OCI-M1 (cell line): Measurements from ENCODE around the gene DDX17.

Experiments
- DNase-seq: peaks from one replicate; lab custom pipeline; 2025; lab: John Stamatoyannopoulos, UW

DDX17 gene

GRCh38 chr22:38506118-38506962 is at the start of gene DDX17:
TSS of gene DDX17 (minus strand) at chr22:38506311.
- DNase-seq: peak; percentile 98

DNA sequence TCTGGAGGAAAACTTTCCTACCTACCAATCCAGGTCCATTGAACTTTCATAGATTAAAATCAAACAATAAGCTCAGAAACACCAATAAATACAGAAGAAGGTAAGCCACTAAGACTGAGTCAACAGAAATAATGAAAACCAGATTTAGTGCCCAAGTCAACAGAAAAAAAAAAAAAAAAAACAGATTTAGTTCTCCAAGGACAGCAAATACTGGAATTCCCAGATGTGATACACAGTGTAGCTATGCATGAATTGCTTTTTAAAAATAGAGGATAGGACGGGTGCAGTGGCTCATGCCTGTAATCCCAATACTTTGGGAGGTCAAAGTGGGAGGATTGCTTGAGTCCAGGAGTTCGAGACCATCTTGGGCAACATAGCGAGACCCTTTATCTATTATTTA is 48.2 kb upstream of the DDX17 start:
- DNase-seq: no peak

DNA sequence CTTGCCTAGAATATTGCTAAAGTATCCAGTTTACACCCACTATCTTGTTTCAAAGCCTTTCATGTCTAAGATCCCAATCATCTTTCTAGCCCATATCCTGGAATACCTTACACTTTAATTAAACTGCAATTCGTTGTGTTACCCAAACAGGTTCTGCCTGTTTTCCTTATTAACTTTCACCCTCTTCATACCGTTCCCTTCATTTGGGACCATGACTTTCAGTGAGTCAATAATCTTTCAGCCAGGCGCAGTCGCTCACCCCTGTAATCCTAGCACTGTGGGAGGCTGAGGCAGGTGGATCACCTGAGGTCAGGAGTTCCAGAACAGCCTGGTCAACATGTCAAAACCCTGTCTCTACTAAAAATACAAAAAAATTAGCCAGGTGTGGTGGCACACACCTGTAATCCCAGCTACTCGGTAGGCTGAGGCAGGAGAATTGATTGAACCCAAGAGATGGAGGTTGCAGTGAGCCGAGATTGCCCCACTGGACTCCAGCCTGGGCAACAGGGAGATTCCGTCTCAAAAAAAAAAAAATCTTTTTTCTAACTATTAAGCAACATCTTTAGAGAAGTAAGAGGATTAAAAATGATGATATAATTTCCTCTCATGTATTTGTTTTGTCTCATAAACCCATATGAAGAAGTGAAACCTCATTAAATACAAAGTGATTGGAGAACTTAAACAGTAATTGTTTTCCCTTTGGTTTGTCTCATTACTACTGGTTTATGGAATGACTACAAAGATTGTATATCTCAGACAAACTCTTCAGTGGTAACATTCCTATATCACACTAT is 43.2 kb upstream of the DDX17 start:
- no peak for DNase-seq

DNA sequence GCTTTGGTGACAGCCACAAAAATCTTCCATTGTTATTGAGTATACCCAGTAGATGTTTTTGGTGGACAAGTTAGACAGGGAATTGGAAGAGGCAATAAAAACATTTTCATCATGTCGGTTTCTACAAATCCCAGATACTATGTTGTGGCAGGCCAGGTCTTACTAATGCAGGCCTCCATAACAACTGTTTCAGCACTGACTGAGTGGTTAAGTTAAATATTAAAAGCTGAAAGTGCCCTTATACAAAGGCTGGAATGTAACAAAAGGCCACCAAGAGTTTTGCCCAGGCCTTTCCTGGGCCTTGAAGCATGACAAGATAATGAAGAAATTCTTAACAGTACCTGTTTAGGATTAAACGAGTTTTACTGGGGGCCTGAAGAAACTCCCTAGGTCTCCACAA is 34.6 kb upstream of the DDX17 start:
- no peak for DNase-seq

DNA sequence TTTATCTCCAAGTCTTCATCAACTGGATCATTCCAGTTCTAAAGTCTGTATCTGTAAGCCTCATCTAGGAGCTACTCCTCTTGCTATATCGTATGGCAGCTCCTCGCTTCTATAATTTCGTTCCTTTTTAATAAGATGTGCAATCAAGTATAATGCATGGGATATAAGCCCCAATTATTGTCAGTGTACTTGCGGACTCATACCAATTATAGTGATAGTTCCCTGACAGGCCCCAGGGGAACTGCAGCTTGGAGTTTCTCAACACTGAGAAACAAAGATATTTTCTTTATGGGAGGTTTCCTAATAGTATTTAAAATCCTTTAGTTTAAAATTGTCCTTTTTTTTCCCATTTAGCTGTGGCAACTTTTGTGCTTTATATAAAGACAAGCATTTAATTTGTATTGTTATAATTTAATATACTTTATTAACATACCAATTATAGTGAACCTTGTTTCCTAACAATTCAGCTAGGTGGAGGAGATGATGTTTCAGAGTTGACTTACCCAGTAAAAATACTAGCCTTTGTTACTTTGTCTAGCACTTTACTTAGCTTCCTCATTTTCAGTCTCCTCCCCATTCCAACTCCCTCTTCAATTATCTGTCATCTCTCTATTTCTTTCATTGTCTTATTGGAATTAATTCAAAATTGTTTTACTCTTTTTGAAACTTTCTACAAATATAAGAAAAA is 25.3 kb upstream of the DDX17 start:
- peak; percentile 65 for DNase-seq

DNA sequence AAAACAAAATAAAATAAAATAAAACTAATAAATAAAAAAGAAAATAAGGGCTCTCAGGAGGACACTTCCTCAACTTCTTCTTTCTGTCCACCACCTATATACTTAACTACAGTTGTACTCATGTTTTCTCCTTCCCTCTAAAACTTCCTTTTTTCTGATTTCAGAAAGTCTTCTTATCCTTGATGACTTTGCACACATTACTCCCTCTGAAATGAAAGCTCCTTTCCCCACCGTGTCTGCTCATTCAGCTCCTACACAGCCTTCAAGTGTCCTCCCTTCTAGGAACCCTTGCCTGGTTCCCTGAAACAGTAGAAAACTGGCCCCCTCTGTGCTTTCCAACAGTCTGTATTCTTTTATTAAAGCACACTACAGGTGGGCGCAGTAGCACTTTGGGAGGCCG is 18.3 kb upstream of the DDX17 start:
- DNase-seq: peak; percentile 73

DNA sequence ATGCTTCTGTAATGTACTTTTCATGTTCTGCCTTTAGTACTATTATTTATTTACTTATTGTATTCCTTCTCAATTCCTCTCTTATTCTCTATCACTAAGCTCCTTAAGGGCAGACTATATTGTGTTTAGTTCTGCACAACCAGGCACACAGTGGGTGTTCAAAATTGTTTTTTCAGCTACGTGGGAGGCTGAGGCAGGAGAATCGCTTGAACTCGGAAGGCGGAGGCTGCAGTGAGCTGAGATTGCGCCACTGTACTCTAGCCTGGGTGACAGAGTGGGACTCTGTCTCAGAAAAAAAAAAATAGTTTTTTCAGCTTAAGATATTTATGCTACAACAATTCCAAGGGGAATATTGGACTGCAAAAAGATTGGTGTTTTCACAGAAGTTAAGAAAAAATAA is 17.4 kb upstream of the DDX17 start:
- DNase-seq: no peak

DNA sequence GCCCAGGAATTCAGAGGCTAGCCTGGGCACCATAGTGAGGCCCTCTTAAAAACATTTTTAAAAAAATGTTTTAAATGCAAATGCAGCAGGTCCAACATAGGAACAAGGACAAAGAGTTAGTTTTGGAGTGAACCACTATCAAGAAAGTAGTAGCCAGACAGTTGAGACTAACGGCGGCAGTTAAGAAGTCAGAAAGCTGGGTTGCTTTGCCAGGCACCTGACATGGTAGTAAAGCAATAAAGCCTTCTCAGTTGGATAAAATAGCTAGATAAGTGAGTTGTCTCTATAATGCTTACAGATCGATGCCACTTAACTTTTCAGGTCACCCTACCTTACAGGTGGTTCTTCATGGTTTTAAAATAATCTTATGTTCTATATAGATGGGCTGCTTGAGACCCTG is 16.9 kb upstream of the DDX17 start:
- DNase-seq: no peak

GRCh38 chr22:38519453-38520250 is 13.5 kb upstream of the DDX17 start:
- DNase-seq: no peak

DNA sequence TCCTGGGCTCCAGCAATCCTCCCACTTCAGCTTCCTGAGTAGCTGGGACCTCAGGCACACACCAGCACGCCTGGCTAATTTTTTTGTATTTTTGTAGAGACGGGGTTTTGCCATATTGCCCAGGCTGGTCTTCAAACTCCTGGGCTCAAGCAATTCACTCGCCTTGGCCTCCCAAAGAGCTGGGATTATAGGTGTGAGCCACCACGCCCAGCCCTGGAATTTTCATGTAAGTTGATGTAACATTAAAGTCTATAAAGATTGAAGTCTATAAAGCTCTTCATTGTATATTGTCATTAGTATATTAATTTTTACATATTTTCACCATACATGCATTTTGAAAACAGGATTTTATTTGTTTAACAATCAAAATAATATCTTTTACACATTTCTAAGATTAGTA is 12.5 kb upstream of the DDX17 start:
- DNase-seq: no peak

DNA sequence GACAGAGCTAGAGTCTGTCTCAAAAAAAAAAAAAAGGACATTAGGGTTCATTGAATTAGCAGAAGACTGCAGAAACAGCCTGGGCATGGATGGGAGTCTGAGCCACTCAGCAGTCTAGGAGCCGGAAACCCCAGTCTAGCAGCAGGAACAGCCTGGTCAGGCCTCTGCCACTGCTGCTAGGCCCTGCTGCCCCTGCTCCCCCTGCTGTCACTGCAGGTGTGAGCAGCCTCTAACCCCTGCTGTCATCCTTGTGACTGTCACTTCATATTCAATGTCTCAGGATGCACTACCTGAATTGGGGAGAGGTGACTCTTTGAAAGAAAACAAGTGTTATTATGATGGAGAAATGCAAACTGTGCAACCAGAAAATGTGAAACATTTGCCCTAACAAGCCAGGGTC is 7.0 kb upstream of the DDX17 start:
- peak; percentile 43 for DNase-seq

DNA sequence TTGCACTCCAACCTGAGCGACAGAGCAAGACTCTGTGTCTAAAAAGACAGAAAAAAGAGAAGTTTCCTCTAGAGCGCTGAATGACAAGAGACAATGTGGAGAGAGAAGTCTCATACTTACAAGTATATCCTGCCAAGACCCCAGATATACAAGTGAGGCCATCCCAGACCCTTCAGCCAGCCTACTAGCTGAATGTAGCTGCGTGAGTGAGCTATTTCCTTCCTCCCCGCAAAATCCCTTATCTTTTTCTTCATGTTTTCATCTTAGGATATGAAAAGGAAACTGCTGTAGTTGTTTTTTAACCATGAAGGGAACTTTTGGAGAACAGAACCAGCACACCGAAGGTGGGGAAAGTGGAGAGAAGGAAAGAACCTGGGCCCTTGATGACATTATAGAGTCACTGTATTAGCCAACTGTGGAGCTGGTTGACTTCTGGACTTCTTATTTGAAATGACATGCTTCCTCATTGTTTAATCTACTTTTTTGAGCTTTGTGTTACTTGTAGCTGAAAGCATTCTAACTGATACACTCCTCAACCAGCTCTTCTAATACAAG is 4.4 kb upstream of the DDX17 start:
- no peak for DNase-seq

DNA sequence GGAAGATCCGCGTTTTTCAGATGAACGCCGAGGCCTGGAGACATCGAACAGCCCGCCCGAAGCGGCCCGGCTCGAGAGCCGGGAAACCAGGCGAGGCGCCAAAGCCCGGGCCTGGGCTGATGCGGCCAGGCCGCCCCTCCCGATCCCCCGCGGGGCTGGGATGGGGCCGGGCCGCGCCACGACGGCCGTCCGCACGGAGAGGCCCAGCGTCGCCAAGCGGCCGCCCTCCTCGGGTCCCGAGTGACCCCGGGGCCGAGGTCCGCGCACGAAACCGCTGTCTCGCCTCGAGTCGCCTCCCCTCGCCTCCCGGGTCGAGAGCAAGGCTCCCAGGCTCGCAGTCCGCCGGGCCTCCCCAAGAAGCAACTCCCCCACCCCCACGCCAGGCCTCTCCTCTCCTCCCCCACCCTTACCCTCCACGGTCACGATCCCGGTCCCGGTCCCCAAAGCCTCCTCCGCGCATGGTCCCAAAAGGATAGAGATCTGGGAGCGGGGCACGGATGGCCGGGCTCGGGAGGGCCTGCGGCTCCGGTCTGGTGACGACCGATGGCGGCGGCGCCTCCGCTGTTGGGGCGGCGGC is 482 bp downstream of the DDX17 start:
- DNase-seq: peak; percentile 73

GRCh38 chr22:38504731-38505540 is 1.2 kb downstream of the DDX17 start:
- peak; percentile 77 for DNase-seq

GRCh38 chr22:38503021-38503420 is 3.1 kb downstream of the DDX17 start:
- DNase-seq: no peak

GRCh38 chr22:38501797-38502672 is 4.1 kb downstream of the DDX17 start:
- no peak for DNase-seq

- no peak for DNase-seq
These were observed 8.2 kb downstream of the DDX17 start for GRCh38 chr22:38497869-38498268.

- no peak for DNase-seq
These were observed 11.2 kb downstream of the DDX17 start for GRCh38 chr22:38494939-38495338.

DNA sequence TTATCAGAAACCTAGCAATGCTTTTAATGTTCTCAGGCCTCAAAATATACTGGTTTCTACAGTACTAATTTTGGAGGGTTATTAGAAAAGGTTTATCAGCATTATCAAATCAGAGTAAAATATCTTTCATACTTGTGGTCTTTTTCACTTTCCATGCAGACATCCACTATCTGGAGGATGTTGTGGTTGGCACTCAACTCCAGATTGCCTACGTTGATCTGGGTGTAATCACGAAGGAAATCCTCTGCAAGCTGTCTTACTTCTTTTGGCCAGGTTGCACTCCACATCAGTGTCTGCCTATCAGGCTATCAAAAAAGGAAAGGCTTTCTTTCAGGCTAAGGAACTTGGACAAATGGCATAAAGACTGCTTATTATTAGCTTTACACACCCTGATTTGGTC is 11.6 kb downstream of the DDX17 start:
- DNase-seq: no peak
